NOMO-1 treated with dmso at 0.1 percent for 144 hours (cell line): ENCODE data around the gene CTU2.

ENCODE experiments used
- DNase-seq: peaks from one replicate; lab custom pipeline; 2025; ENCODE audit not compliant: unreplicated experiment; lab: John Stamatoyannopoulos, UW

Gene CTU2

GRCh38 chr16:88713568-88714419 is 7.5 kb downstream of the CTU2 start:
- DNase-seq = no peak

- DNase-seq = no peak
These were observed 8.4 kb downstream of the CTU2 start for GRCh38 chr16:88714420-88715302.

GRCh38 chr16:88715312-88716190 is 9.2 kb downstream of the CTU2 start:
- DNase-seq = no peak

- DNase-seq = no peak
These were observed 9.9 kb downstream of the CTU2 start for GRCh38 chr16:88716201-88716600.

- no peak for DNase-seq
These were observed 10.3 kb downstream of the CTU2 start for GRCh38 chr16:88716601-88717001.

GRCh38 chr16:88718178-88718577 is 11.9 kb downstream of the CTU2 start:
- DNase-seq = no peak

- DNase-seq = no peak
These were observed 13.1 kb downstream of the CTU2 start for GRCh38 chr16:88719267-88719932.

GRCh38 chr16:88719933-88720296 is 13.6 kb downstream of the CTU2 start:
- DNase-seq = no peak

- no peak for DNase-seq
These were observed 14.2 kb downstream of the CTU2 start for GRCh38 chr16:88720396-88720970.

GRCh38 chr16:88721236-88721635 is 14.9 kb downstream of the CTU2 start:
- no peak for DNase-seq

- no peak for DNase-seq
These were observed 15.8 kb downstream of the CTU2 start for GRCh38 chr16:88721815-88722755.

- DNase-seq = no peak
These were observed 16.6 kb downstream of the CTU2 start for GRCh38 chr16:88722784-88723506.

- no peak for DNase-seq
These were observed 17.2 kb downstream of the CTU2 start for GRCh38 chr16:88723507-88723887.

GRCh38 chr16:88723911-88724310 is 17.6 kb downstream of the CTU2 start:
- no peak for DNase-seq

- DNase-seq = no peak
These were observed 18.7 kb downstream of the CTU2 start for GRCh38 chr16:88724855-88725555.

- no peak for DNase-seq
These were observed 19.5 kb downstream of the CTU2 start for GRCh38 chr16:88725609-88726407.

- no peak for DNase-seq
These were observed 20.1 kb downstream of the CTU2 start for GRCh38 chr16:88726408-88726749.
